CD4-positive, alpha-beta T cell treated with Interferon alpha-2 for 1 hour (primary cell): ENCODE data around the gene SON.
"Not testable (repeated sequence)": the region's sequence is repeated elsewhere in the genome, so short reads cannot be mapped to it uniquely, and the experiment has no call there.

Experiments used
- DNase-seq, 2 donors: peaks; one replicate each; pipeline ENCODE4 v3.0.0-alpha.2; 2020 to 2022

SON gene

GRCh38 chr21:33549848-33550771, 7.3 kb downstream of the SON start:
- DNase-seq = no peak

GRCh38 chr21:33550772-33551660, 8.2 kb downstream of the SON start:
- DNase-seq = no peak

- no peak for DNase-seq
Observed at GRCh38 chr21:33551664-33552063, 8.8 kb downstream of the SON start.

GRCh38 chr21:33552093-33552998, 9.5 kb downstream of the SON start:
- DNase-seq = no peak

GRCh38 chr21:33552999-33553598, 10.3 kb downstream of the SON start:
- DNase-seq = no peak

- no peak for DNase-seq
Observed at GRCh38 chr21:33554236-33554981, 11.6 kb downstream of the SON start.

- no peak for DNase-seq
Observed at GRCh38 chr21:33554982-33555344, 12.1 kb downstream of the SON start.

GRCh38 chr21:33557447-33557846, 14.6 kb downstream of the SON start:
- no peak for DNase-seq

GRCh38 chr21:33558777-33559421, 16.1 kb downstream of the SON start:
- no peak for DNase-seq

- no peak for DNase-seq
Observed at GRCh38 chr21:33559813-33560212, 17.0 kb downstream of the SON start.

- DNase-seq = no peak
Observed at GRCh38 chr21:33560965-33561364, 18.1 kb downstream of the SON start.

GRCh38 chr21:33561373-33561772, 18.5 kb downstream of the SON start:
- DNase-seq = no peak

- DNase-seq = no peak
Observed at GRCh38 chr21:33562389-33562788, 19.6 kb downstream of the SON start.

GRCh38 chr21:33566514-33566913, 23.7 kb downstream of the SON start:
- no peak for DNase-seq

GRCh38 chr21:33567914-33568313, 25.1 kb downstream of the SON start:
- DNase-seq = no peak

GRCh38 chr21:33568448-33568847, 25.6 kb downstream of the SON start:
- no peak for DNase-seq

GRCh38 chr21:33569991-33570390, 27.2 kb downstream of the SON start:
- no peak for DNase-seq

- DNase-seq = no peak
Observed at GRCh38 chr21:33572350-33572749, 29.5 kb downstream of the SON start.

- not testable (repeated sequence) for DNase-seq
Observed at GRCh38 chr21:33576741-33577141, 33.9 kb downstream of the SON start.

GRCh38 chr21:33578214-33578613, 35.4 kb downstream of the SON start:
- DNase-seq = no peak

- no peak for DNase-seq
Observed at GRCh38 chr21:33578959-33579542, 36.2 kb downstream of the SON start.
